ENCODE results near the gene POU2F3. TPM values are rescaled to one million over a fixed set of nuclear protein-coding genes. Genes with fewer than 3 reads are reported as not detected.

POU2F3 gene
- total and polyA plus RNA-seq, 2 of the 13 experiments (the other 11 are each of a cell fraction or from before 2014, with no cell fraction given), result not detected

DNA sequence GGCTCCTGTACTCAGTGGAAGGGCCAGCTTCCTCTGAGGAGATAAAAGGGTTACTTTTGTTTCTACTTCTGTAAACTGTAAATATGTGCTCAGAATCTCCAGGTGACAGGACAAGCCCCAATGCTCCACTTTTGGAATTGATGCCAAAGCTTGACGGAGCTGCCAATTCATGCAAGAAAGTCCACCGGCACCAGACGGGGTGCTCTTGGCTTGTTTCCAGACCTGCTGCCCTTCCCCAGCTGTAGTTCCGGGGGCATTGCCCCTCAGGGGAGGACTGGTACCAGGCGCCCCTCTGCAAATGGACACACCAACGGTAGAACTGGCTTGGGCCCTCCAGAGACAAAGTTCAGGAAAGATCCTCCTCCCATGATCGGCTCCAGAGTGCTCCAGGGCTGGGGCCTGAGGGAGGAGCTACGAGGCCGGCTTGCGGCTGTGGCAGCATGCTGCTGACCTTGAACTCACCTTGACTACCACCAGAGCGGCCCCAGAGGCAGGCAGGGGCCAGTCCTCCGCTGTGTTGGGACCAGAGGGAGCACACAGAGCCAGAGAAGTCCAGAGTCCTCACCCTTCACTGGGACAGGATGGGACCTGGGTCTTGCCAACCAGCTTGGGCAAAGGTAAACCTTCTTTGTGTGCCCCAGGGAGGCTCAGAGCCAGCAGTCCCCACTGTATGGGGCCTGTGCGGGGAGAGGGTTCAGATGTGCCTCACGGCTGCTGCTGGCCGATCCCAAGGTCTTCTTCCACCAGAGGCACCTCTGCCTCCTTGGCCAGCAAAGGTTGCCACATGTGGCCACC, 46.9 kb upstream of the POU2F3 start (continued):
- TF ChIP-seq POLR2G (IDR thresholded peaks at IDR 0.05; ENCODE audit: low read depth, low read length) (peak; percentile 29; the same call in 1 of the 2 replicates), NFYC (CRISPR knock-in tag; IDR thresholded peaks at IDR 0.05) (peak; percentile 11; the same call in 1 of the 2 replicates), ZBTB3 (CRISPR knock-in tag; IDR thresholded peaks at IDR 0.05; ENCODE audit: borderline replicate concordance, low read depth) (no peak), HES4 (CRISPR knock-in tag; IDR thresholded peaks at IDR 0.05; ENCODE audit: borderline replicate concordance) (no peak), ZNF572 (CRISPR knock-in tag; IDR thresholded peaks at IDR 0.05) (no peak), ZNF839 (CRISPR knock-in tag; IDR thresholded peaks at IDR 0.05; ENCODE audit: borderline replicate concordance) (no peak), CC2D1A (CRISPR knock-in tag; IDR thresholded peaks at IDR 0.05) (no peak), ZNF460 (CRISPR knock-in tag; IDR thresholded peaks at IDR 0.05; ENCODE audit: borderline replicate concordance) (no peak), ZNF121 (CRISPR knock-in tag; IDR thresholded peaks at IDR 0.05) (no peak), PHF8 (CRISPR knock-in tag; IDR thresholded peaks at IDR 0.05) (no peak), RCOR2 (CRISPR knock-in tag; IDR thresholded peaks at IDR 0.05) (peak; percentile 84), MXD4 (CRISPR knock-in tag; IDR thresholded peaks at IDR 0.05) (no peak)
- TF ChIP-seq, protein P1, sequence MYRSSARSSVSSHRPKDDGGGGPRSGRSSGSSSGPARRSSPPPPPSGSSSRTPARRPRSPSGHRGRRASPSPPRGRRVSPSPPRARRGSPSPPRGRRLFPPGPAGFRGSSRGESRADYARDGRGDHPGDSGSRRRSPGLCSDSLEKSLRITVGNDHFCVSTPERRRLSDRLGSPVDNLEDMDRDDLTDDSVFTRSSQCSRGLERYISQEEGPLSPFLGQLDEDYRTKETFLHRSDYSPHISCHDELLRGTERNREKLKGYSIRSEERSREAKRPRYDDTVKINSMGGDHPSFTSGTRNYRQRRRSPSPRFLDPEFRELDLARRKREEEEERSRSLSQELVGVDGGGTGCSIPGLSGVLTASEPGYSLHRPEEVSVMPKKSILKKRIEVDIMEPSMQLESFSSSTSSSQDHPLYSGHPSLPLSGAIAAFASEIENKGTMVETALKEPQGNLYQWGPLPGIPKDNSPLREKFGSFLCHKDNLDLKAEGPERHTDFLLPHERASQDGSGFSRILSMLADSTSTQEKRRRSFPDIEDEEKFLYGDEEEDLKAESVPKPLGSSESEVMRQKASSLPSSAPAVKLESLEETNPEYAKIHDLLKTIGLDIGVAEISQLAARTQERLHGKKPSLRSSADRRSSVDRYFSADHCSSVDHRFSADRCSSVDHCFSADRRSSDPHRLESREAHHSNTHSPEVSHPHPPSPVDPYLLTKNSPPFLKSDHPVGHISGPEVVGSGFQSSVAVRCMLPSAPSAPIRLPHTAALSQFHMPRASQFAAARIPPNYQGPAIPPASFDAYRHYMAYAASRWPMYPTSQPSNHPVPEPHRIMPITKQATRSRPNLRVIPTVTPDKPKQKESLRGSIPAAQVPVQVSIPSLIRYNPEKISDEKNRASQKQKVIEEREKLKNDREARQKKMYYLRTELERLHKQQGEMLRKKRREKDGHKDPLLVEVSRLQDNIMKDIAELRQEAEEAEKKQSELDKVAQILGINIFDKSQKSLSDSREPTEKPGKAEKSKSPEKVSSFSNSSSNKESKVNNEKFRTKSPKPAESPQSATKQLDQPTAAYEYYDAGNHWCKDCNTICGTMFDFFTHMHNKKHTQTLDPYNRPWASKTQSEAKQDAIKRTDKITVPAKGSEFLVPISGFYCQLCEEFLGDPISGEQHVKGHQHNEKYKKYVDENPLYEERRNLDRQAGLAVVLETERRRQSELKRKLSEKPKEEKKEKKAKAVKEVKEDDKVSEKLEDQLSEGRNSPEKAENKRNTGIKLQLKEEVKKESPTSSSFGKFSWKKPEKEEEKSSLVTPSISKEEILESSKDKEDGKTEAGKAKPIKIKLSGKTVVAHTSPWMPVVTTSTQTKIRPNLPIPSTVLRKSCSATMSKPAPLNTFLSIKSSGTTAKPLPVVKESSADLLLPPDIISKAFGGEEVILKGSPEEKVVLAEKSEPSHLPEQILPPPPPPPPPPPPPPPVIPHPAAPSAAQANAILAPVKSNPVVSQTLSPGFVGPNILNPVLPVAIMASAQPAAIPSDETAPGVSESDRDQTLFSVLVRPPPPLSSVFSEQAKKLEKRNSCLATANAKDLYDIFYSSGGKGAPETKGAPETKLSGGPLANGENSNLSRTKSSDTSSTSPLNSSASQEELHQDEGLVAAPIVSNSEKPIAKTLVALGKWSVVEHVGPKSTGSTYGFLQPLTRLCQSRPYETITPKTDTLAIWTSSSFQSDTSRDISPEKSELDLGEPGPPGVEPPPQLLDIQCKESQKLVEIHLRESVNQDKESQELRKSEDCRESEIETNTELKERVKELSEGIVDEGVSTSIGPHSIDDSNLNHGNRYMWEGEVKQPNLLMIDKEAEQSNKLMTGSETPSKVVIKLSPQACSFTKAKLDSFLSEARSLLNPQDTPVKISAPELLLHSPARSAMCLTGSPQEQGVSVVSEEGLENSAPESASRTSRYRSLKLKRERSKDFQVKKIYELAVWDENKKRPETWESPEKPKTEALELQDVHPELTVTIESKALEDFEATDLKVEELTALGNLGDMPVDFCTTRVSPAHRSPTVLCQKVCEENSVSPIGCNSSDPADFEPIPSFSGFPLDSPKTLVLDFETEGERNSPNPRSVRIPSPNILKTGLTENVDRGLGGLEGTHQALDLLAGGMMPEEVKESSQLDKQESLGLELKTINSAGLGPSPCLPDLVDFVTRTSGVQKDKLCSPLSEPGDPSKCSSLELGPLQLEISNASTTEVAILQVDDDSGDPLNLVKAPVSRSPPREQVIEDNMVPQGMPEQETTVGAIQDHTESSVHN (CRISPR knock-in tag; IDR thresholded peaks at IDR 0.05), result 0 out of 2 replicates have a peak, but pooled peaks have one; percentile 56
- TF ChIP-seq, protein P2, sequence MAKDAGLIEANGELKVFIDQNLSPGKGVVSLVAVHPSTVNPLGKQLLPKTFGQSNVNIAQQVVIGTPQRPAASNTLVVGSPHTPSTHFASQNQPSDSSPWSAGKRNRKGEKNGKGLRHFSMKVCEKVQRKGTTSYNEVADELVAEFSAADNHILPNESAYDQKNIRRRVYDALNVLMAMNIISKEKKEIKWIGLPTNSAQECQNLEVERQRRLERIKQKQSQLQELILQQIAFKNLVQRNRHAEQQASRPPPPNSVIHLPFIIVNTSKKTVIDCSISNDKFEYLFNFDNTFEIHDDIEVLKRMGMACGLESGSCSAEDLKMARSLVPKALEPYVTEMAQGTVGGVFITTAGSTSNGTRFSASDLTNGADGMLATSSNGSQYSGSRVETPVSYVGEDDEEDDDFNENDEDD (CRISPR knock-in tag; IDR thresholded peaks at IDR 0.05; ENCODE audit: borderline replicate concordance), result no peak; the same call in 1 of the 2 replicates
- TF ChIP-seq, protein P3, sequence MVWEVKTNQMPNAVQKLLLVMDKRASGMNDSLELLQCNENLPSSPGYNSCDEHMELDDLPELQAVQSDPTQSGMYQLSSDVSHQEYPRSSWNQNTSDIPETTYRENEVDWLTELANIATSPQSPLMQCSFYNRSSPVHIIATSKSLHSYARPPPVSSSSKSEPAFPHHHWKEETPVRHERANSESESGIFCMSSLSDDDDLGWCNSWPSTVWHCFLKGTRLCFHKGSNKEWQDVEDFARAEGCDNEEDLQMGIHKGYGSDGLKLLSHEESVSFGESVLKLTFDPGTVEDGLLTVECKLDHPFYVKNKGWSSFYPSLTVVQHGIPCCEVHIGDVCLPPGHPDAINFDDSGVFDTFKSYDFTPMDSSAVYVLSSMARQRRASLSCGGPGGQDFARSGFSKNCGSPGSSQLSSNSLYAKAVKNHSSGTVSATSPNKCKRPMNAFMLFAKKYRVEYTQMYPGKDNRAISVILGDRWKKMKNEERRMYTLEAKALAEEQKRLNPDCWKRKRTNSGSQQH (CRISPR knock-in tag; IDR thresholded peaks at IDR 0.05; ENCODE audit: low read depth), result 0 out of 2 replicates have a peak, but pooled peaks have one; percentile 65
- TF ChIP-seq, protein P4, sequence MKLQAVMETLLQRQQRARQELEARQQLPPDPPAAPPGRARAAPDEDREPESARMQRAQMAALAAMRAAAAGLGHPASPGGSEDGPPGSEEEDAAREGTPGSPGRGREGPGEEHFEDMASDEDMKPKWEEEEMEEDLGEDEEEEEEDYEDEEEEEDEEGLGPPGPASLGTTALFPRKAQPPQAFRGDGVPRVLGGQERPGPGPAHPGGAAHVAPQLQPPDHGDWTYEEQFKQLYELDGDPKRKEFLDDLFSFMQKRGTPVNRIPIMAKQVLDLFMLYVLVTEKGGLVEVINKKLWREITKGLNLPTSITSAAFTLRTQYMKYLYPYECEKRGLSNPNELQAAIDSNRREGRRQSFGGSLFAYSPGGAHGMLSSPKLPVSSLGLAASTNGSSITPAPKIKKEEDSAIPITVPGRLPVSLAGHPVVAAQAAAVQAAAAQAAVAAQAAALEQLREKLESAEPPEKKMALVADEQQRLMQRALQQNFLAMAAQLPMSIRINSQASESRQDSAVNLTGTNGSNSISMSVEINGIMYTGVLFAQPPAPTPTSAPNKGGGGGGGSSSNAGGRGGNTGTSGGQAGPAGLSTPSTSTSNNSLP (IDR thresholded peaks at IDR 0.05; ENCODE audit: low read depth, low read length), result no peak
